HG03135 (cell line): ENCODE data around the gene IRGQ.
"Not testable (repeated sequence)": the region's sequence is repeated elsewhere in the genome, so short reads cannot be mapped to it uniquely, and the experiment has no call there.

Source experiments
- ATAC-seq: cut with Tn5 transposase; IDR thresholded peaks from one replicate; pipeline ENCODE4 v1.9.1; 2021; ENCODE audit warnings: mild to moderate bottlenecking, moderate library complexity; ENCODE audit not compliant: unreplicated experiment

The IRGQ gene

DNA sequence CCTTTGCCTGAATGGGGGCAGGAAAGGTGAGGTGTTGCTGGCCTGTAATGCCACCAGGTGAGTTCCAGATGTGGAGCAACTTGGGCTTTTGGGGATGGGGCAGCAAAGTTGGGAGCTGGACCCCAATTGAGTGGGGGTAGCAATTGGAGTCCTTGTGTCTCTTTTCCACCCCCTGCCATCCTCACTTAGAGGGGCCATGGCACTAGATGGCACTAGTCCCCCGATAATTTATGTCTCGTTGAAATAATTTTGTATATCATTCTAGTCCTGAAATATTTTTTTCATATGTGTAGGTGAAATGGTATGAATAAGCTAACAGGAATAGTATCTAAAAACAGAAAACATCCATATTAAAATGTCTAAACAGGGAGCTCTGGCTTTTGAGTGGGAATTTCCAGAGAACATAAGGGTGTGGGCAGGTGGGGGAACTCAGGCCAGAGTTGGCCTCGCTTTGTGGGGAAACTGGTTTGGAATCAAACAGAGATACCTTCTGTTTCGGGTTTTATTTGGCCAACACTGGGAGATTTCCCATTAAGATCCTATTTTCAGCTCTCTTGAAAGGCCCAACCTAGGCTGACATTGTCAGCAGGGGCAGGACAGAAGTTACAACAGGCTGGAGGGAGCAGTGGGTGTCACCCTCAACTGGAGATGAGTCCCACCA lies 3.8 kb upstream of the IRGQ start:
- no peak for ATAC-seq

- ATAC-seq: no peak
Observed at GRCh38 chr19:43598445-43599240, 2.7 kb upstream of the IRGQ start.

- ATAC-seq: no peak
Observed at GRCh38 chr19:43597876-43598275, 1.9 kb upstream of the IRGQ start.

DNA sequence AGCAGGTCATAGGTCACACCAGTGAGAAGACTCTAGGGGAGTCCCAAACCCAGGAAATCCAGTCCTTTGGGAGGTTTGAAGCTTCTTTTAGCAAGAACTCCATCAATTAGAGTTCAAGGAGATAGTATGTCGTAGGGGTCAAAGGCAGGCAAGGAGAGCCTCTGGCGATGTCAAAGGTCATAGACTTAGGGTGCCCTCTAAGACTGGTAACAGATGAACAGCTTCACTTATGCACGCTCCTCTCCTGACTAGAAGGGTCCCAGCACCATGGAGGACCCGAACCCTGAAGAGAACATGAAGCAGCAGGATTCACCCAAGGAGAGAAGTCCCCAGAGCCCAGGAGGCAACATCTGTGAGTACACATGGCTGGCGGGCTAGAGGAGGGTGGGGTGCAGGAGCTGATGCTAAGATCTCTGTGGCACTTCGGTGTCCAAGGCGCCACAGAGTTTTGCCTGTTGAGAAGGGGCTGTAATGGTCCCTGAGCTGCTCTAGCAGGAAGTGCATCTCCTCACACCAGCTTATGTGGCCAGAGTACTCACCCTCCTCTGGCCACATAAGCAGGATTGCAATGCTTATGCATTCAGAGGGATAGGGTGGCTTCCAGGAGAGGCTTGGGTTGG lies 1.0 kb upstream of the IRGQ start:
- ATAC-seq: no peak

DNA sequence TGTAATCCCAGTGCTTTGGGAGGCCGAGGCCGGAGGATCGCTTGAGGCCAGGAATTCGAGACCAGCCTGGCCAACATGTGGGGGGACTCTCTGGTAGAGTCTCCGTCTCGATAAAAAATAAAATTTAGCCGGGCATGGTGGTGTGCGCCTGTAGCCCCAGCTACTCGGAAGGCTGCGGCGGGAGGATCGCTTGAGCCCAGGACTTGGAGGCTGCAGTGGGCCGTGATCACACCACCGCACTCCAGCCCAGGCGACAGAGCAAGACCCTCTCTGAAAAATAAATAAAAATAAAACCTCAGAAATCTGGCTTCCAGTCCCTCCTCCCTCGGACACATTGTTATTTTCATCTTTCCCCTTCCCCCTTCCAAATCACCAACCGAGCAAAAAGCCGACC lies 332 bp downstream of the IRGQ start:
- no peak for ATAC-seq

DNA sequence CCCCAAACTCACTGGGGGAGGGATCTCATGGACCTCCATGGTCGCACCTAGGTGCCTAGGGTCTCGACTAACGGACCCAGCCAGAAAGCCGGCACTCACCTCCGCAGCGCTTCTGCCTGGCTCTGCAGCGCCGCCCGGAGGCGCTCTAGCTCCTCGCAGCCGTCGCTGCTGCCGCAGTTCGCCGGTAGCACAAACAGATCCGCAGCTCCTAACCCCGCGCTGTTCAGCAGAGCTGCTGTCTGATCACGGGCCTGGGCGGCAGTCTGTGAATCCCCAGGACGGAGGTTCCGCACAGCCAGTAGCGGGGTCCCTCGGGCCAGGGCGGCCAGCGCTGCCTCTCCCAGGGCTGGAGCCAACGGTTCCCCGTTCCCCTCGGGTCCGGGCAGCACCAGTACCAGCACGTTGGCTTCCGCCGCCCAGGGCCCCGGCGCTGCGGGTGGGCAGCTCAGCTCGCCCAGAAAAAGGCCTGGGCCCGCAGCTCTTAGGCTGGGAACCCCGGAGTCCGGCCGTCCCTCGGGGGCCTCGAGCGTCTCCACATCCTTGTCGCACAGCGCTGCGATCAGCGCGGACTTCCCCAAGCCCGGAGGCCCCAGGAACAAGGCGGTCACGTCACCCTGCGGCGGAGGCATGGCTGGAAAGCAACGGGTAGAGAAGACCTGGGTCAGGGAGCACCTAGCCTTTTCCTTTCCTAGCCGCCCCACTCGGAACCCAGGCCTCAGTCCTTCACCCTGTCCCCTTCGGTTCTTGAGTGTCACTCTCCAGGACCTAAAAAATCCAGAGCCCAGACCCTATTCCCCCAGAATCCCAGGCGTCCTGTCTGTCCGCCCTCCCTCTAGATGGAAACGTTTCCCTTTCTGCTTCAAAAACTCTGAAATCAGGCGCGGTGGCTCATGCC lies 977 bp downstream of the IRGQ start:
- no peak for ATAC-seq

DNA sequence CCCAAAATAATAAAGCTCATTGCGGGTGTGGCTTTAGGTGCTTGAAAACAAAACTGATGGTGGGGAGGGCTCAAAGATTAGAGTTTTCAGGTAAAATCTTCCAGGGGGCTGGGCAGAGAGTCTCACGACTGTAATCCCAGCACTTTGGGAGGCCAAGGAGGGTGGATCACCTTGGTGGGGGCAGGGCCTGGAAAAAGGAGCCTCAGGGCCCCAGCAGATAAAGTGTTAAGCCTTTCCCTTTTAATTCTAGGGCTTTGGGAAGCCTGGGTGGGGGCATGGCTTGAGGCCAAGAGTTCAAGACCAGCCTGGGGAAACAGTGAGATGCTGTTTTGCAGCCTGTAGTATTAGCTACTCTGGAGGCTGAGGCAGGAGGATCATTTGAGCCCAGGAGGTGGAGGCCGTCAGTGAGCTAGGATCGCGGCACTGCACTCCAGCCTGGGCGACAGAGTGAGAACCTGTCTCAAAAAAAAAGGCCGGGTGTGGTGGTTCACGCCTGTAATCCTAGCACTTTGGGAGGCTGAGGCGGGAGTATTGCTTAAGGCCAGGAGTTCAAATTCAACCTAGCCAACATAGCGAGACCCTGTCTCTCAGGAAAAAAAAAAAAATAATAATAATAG lies 1.7 kb downstream of the IRGQ start:
- ATAC-seq: no peak

DNA sequence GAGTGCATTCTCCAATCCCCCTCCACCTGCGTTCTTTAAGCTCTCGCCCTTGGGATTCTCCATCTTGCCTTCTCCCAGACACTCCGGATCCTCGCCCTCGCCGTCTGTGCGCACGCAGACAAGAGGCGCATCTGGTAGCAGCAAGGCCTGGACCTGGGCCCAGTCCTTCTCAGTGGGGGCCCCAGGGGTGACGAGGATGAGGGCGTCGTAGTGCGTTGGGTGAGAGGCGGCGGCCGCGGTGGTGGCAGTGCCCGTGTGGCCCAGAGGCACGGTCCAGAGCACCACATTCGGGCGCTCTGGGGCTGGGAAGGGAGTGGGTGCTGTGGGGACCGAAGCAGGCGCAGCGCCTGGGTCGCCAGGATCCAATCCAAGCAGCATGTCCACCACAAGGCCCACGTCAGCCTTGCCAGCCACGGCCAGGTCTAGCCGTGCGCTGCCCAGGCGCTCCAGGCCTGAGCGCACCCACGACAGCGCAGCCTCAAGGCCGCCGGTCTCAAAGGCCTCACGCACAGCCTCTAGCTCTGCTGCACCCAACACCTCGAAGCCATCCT lies 3.1 kb downstream of the IRGQ start:
- ATAC-seq: no peak

GRCh38 chr19:43591904-43592772 lies 3.8 kb downstream of the IRGQ start:
- no peak for ATAC-seq

DNA sequence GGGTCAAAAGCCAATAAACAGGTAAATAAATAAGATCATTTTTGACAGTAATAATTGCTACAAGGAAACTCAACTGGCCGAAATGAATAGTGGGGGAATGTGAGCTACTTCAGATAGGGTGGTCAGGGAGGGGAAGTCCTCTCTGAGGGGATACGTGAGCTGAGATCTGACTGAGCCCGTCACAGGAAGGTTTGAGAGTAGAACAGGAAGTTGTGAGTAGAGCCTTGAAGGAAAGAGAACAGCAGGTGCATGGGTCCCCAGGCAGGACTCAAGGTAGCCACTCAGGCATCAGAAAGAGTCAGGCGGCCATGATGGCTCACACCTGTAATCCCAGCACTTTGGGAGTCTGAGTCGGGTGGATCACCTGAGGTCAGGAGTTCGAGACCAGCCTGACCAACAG lies 6.3 kb downstream of the IRGQ start:
- ATAC-seq: no peak

- no peak for ATAC-seq
Observed at GRCh38 chr19:43589277-43589676, 6.7 kb downstream of the IRGQ start.

DNA sequence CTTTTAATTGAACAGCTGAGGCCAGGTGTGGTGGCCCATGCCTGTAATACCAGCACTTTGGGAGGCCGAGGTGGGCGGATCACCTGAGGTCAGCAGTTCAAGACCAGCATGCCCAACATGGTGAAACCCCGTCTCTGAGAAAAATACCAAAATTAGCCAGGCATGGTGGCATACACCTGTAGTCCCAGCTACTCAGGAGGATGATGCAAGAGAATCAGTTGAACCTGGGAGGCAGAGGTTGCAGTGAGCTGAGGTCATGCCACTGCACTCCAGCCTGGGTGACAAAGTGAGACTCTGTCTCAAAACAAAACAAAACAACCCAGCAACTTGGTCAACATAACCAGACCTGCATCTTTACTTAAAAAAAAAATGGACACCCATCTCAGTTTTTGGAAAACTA lies 8.9 kb downstream of the IRGQ start:
- not testable (repeated sequence) for ATAC-seq

- no peak for ATAC-seq
Observed at GRCh38 chr19:43586346-43586745, 9.6 kb downstream of the IRGQ start.

DNA sequence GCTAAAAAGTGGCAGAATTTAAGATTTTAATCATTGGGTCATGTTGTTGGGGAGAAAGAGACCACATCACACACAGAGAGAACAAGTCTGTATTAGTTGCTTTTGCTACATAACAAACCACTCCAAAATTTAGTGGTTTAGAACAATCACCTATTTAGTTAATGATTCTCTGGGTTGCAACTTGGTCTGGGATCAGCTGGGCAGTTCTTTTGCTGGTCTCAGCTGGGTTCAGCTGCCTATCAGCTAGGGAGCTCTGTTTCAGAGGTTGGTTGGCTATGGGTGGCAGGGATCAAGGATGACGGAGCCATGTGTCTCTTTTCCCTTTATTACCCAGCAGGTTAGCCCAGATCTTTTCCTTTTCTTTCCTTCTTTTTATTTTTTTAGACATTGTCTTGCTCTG lies 11.4 kb downstream of the IRGQ start:
- no peak for ATAC-seq

GRCh38 chr19:43582495-43582894 lies 13.4 kb downstream of the IRGQ start:
- no peak for ATAC-seq

- ATAC-seq: no peak
Observed at GRCh38 chr19:43581467-43581866, 14.5 kb downstream of the IRGQ start.

DNA sequence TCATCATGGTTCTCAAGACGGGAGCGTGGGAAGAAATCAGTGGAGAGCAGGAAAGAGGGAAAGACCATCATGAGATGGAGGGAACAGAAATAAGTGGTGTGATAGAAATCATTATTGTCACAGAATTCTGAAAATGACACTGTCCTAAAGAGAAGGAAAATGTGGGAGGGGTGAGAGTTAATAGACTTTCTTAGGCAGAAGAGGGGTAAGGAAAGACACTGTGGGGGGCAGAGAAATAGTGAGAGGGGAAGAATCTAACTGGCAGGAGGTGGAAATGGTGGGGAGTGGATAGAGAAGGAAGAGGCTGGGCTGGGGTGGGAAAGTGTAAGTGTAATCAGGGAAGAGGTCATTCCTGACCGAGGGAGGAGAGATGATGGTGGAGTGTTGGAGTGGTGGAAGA lies 17.1 kb downstream of the IRGQ start:
- no peak for ATAC-seq

DNA sequence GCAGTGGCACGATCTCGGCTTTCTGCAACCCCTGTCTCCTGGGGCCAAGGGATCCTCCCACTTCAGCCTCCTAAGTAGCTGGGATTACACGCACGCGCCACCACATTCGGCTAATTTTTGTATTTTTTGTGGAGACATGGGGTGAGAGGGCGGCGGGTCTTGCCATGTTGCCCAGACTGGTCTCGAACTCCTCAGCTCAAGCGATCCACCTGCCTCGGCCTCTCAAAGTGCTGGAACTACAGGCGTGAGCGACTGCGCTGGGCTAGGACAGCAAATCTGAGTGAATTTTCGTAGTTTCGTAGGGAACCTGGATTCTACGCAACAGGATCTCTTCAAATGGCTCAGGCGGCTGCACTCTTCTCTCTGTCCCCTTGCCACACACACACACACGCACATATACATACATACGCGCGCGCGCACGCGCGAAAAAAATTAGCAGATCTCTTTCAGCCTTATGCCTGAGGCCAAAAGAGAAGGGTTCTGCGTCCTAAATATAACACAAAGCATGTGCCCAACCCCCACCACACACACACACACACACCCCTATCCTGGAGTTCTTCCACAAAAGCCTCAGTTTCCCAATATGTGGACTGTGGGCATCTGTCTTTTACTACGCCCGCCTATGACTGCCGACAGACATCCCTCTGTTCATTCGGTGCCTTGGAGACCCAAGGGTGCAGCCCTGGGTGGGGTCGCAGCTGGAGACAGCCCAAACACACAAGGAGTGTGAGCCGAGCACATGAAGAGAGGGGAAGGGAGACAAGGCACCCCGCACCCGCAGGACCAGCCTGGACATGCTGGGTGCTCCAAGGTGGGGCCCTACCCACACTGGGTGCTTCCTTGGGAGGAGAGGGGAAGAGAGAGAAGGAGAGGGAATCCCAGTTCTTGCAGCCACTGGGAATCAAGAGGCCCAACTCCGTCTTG lies 19.7 kb downstream of the IRGQ start:
- no peak for ATAC-seq
